A549 (cell line): ENCODE data around the gene ABHD13.

Experiments
- CHD4 ChIP-seq: fragments of 200-600 bp; sonication (generic); IDR thresholded peaks from 2 replicates; pipeline ENCODE4 v1.6.1; 2016; ENCODE audit warnings: antibody characterized with exemption, mild to moderate bottlenecking, borderline replicate concordance
- CTCF ChIP-seq: fragments of >200 bp; sonication (Bioruptor Twin); formaldehyde crosslinking; IDR thresholded peaks from 3 replicates; pipeline ENCODE4 v1.5.1; 2016
- EP300 ChIP-seq, 2 experiments: fragments of >200 bp; sonication (Bioruptor Twin); formaldehyde crosslinking; IDR thresholded peaks; 2 replicates in 1 of 2; 3 replicates in 1 of 2; pipeline ENCODE4 v1.6.1; 2016 to 2017
- HEYL ChIP-seq: fragments of 250-450 bp; sonication (Bioruptor Pico); IDR thresholded peaks from 2 replicates; pipeline ENCODE4 v1.8.0; 2021; ENCODE audit warnings: mild to moderate bottlenecking, moderate library complexity
- KDM5A ChIP-seq: fragments of 200-600 bp; sonication (generic); IDR thresholded peaks from 2 replicates; pipeline ENCODE4 v1.6.1; 2016; ENCODE audit warnings: antibody characterized with exemption, mild to moderate bottlenecking
- MAZ ChIP-seq: fragments of 150-350 bp; IDR thresholded peaks from 2 replicates; pipeline ENCODE4 v1.6.1; 2014; ENCODE audit warnings: antibody characterized with exemption, low read depth, low read length, borderline replicate concordance
- NPAS2 ChIP-seq: fragments of 250-450 bp; sonication (Bioruptor Pico); IDR thresholded peaks from 2 replicates; pipeline ENCODE4 v1.8.0; 2022; ENCODE audit warnings: mild to moderate bottlenecking, moderate library complexity, borderline replicate concordance
- PHF8 ChIP-seq: fragments of 200-600 bp; sonication (generic); IDR thresholded peaks from 2 replicates; pipeline ENCODE4 v1.6.1; 2016; ENCODE audit warnings: low read depth, mild to moderate bottlenecking, antibody characterized with exemption, moderate library complexity, borderline replicate concordance
- RCOR1 ChIP-seq: fragments of 150-350 bp; IDR thresholded peaks from 2 replicates; pipeline ENCODE4 v1.6.1; 2014; ENCODE audit warnings: antibody characterized with exemption, low read length, low read depth
- SREBF2 ChIP-seq: fragments of 450-650 bp; IDR thresholded peaks from 2 replicates; pipeline ENCODE4 v1.6.1; 2014; ENCODE audit warnings: mild to moderate bottlenecking, moderate library complexity

GRCh38 chr13:108266321-108266990 is 48.3 kb downstream of the ABHD13 start:
- TF ChIP-seq CHD4 (no peak), HEYL (no peak), CTCF (no peak), MAZ (no peak), EP300 (IDR thresholded peaks at IDR 0.05) (no peak), PHF8 (no peak), KDM5A (no peak), NPAS2 (no peak), SREBF2 (no peak), RCOR1 (no peak)
